Esophagus muscularis mucosa (tissue), 3 donors: ENCODE measurements around the gene MEX3C.

Source experiments
- POLR2A ChIP-seq: fragments of 450-650 bp; IDR thresholded peaks from one replicate; pipeline ENCODE4 v1.6.1; 2017; ENCODE audit warnings: antibody characterized with exemption, moderate library complexity, mild to moderate bottlenecking, low read depth
- POLR2AphosphoS5 ChIP-seq, 2 donors: sonication (generic); formaldehyde crosslinking; IDR thresholded peaks; one replicate each; pipeline ENCODE4 v1.6.1; 2017; ENCODE audit warnings: antibody characterized with exemption in 2 of 2
- TF ChIP-seq, protein P1 (sequence below), 3 experiments: fragments of 200-600 bp in 2 of 3; fragments of 450-650 bp in 1 of 3; sonication (generic) in 2 of 3; IDR thresholded peaks; one replicate each; pipeline ENCODE4 v1.5.1; 2017 to 2019; ENCODE audit warnings: antibody characterized with exemption in 3 of 3, mild to moderate bottlenecking in 2 of 3, moderate library complexity in 1 of 3

DNA sequence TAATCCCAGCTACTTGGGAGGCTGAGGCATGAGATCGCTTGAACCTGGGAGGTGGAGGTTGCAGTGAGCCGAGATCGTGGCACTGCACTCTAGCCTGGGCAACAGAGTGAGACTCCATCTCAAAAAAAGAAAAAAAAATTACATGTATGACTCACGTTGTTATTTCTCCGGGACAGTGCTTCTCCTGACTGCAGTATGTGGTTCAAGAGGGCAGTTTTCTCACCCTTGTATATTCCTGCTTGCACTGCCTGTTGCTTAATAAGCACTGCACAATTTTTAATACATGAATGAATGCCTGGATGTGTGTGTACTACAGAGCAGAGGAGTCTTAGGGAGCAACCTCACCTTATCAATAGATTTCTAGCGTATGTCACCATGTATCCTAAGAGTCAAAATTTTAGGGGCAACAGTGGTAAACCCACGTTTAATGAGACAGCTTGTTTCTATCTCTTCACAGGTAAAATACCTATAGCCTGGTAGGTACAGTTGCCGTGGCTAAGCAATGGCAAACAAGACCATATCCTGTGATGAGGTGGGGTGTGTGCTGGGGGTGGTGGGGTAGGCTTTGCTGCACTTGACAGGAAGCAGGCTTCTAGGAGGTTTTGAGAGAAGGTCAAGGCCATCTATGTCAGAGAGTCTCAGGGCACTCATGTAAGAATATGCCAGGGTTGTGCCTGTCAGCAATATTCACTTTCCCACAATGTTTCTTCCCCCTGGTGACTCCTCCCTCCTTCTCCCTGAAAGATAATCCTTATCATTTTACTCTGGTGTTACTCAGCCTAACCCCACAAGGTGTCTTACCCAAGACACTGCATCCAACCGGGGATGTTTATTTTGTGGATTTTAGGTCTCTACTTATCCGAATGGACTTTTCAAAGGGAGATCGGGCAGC lies 36.9 kb upstream of the MEX3C start:
- TF ChIP-seq POLR2A: no peak
- TF ChIP-seq, protein P1, sequence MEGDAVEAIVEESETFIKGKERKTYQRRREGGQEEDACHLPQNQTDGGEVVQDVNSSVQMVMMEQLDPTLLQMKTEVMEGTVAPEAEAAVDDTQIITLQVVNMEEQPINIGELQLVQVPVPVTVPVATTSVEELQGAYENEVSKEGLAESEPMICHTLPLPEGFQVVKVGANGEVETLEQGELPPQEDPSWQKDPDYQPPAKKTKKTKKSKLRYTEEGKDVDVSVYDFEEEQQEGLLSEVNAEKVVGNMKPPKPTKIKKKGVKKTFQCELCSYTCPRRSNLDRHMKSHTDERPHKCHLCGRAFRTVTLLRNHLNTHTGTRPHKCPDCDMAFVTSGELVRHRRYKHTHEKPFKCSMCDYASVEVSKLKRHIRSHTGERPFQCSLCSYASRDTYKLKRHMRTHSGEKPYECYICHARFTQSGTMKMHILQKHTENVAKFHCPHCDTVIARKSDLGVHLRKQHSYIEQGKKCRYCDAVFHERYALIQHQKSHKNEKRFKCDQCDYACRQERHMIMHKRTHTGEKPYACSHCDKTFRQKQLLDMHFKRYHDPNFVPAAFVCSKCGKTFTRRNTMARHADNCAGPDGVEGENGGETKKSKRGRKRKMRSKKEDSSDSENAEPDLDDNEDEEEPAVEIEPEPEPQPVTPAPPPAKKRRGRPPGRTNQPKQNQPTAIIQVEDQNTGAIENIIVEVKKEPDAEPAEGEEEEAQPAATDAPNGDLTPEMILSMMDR (IDR thresholded peaks at IDR 0.05): no peak
- no peak for TF ChIP-seq POLR2AphosphoS5 (IDR thresholded peaks at IDR 0.05)
